OCI-M2 (cell line): ENCODE results near the gene TXNRD2.

Source experiments
- DNase-seq: peaks from one replicate; lab custom pipeline; 2025; ENCODE audit not compliant: unreplicated experiment; lab: John Stamatoyannopoulos, UW

The TXNRD2 gene

DNA sequence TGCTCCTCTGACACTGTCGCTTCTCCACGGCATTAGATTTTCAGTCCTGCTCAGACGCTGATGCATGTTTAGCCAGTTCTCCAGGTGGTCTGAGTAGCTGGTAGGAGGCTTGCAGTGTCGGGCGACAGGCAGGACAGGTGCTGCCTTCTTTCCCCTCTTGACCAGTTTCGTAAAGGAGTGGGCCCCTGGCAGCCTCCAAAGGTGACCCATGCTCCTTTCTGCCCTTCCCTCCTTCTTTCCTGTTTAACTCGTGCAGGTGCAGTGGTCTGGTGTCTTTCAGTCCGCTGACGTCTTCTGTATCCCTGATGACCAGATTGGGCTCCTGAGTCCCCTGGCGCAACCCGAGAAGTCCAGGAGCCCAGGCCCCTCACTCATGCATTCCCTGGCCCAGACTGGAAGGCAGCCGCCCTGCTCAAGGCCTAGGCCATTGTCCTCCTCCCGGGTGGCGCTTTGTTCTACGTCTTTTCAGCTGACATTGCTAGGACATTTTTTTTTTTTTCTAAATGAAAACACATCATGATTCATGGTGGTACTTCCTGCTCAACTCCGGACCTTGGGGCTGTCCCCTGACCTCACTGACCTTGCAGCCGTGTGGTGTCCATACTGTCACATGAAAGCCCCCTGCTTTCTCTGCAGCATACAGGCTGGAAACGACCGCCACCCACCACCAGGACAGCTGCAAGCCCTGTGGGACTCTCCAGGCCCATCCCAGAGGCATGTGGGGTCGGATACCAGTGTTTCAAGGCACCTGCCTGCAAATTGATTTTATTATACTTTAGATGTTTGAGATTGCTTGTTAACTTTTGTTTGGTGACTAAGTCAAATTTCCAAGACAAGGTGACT lies 25.5 kb upstream of the TXNRD2 start:
- no peak for DNase-seq

DNA sequence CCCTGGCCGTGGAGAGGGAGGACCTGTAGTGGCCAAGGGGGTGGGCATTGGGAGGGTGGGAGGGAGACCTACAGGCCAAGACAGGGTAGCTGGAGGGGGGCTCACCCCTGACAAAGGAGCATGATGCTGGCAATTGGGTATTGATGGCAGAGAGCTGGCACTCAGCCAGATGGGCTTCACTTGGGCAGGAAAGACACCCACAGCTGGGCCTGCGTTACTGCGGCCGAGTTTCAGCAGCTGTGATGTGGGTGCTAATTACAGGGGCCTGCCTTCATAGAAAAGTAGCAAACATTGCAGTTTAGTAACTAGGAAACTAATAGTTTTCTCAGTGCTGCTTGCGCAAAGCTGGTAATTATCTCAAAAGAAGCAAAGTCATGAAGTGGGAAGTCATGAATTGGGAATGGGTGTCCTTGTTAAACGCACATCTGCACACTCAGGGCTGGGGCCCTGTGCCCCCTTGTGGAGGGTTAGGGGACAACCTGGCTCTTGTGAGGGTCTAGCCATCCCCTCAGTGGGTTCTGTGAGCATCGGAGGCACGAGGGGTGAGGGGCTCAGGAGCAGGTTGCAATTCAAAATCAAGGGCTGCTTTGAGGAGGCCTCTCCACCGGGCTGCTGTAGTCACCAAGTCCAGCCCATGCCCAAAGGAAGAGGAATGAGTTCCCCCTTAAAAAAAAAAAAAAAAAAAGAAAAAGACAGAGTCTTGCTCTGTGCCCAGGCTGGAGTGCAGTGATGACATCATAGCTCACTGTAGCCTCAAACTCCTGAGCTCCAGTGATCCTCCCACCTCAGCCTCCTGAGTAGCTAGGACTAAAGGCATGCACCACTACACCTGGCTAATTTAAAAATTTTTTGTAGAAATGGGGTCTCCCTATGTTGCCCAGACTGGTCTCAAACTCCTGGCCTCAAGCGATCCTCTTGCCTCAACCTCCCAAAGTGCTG lies 24.4 kb upstream of the TXNRD2 start:
- DNase-seq: no peak

DNA sequence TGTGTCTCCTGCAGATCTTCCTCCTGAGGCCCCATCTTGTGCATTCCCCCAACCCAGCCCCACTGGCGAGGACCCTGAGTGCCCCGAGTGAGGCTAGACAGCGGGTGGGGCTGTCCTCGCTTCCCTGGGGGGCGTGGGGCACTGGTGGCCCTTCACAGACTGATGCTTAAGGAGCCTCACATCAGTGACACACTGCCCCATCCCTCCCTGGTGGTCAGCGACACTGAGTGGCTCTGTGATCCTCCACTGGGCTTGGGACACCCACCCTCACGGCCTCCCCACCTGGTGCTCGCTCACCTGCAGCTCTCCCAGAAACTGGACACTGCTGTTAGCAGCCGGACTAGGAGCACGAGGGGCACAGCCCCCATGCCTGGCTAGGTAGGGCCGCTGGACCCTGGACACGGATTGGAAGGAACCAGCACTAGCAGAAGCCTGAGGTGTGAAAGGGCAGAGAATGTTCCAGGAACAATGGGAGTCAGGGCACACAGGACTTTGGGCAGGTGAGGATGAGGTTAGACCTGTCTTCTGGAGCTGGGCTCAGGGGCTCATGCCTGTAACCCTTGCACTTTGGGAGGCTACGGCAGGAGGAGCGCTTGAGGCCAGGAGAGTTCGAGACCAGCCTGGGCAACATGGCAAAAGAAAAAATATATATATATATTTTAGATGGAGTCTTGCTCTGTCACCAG lies 23.2 kb upstream of the TXNRD2 start:
- no peak for DNase-seq

DNA sequence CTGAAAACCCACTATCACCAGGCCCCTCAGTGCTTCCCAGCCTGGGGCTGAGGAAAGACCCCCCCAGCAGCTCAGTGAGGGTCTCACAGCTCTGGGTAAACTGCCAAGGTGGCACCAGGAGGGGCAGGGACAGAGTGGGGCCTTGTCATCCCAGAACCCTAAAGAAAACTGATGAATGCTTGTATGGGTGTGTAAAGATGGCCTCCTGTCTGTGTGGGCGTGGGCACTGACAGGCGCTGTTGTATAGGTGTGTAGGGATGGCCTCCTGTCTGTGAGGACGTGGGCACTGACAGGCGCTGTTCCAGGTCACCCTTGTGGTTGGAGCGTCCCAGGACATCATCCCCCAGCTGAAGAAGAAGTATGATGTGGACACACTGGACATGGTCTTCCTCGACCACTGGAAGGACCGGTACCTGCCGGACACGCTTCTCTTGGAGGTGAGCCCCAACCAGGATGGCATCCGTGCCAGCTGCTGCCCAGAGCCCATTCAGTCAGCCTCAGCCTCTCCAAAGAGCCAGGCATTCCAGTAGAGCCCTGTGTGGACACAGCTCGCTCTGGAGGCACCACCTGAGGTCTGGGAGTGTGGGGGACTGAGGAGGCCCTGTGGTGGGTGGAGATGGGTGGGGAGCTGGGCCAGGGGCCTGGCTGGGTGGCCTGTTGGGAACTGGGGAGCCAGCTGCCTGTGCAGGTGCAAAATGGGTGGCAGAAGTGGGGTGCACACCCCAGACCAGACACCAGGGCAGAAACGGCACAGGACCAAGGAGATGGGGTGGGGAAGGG lies 22.4 kb upstream of the TXNRD2 start:
- DNase-seq: no peak

DNA sequence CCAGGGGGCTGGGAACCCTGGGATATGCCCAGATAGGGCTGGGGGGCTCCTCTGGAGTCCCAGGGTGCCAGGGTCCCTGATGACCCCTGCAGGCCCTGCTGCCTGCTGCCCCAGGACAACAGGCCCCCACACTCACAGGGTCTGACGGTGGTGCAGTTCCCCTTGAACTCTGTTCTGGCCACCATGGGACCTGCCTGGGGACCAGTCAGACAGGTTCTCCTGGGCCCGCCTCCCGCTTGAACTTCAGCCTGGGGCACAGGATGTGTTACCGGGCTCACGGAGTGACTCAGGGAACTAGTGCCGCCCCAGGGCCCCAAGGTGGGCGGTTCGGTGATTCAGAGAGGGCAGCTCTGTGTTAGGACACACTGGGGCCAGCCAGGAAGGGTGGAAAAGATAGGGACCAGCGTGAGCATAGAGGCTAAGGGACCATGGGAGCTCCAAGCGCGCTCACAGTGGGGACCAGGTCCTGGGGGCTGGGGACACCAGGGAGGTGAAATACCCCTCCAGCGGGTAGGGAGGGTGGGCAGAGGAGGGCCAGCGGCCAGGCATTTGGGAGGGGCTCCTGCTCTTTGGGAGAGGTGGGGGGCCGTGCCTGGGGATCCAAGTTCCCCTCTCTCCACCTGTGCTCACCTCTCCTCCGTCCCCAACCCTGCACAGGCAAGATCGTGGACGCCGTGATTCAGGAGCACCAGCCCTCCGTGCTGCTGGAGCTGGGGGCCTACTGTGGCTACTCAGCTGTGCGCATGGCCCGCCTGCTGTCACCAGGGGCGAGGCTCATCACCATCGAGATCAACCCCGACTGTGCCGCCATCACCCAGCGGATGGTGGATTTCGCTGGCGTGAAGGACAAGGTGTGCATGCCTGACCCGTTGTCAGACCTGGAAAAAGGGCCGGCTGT lies 21.5 kb upstream of the TXNRD2 start:
- no peak for DNase-seq

DNA sequence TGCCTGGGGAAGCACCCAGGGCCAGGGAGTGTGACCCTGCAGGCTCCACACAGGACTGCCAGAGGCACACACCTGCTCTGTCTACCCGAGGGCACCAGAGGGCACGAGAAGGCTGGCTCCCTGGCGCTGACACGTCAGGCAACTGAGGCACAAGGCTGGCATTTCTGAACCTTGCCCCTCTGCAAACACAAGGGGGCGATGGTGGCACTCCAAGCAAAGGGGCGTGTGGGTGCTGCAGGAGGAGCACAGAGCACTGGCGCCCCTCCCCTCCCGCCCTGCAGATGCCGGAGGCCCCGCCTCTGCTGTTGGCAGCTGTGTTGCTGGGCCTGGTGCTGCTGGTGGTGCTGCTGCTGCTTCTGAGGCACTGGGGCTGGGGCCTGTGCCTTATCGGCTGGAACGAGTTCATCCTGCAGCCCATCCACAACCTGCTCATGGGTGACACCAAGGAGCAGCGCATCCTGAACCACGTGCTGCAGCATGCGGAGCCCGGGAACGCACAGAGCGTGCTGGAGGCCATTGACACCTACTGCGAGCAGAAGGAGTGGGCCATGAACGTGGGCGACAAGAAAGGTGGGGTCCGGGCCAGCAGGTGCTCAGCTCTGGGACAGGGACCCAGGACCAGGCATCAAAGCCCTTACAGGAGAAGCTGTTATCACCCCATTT lies 20.8 kb upstream of the TXNRD2 start:
- DNase-seq: no peak

DNA sequence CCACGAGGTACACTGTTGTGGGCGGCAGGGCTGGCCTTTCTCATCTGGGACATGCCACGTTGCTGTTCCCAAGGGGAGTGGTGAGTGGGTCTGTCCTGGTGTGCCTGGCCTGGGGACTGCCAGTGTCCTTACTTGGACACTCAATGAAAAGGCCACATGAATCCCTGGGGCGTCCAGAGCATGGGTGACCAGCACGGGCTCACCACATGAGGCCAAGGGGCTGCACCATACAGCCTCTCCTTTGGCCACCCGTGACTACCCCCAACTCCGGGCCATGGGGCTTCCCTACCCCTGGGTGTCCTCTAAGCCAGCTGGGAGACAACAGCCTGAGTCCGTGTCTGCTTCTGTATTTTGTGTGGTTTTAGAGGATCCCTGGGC lies 20.2 kb upstream of the TXNRD2 start:
- no peak for DNase-seq

DNA sequence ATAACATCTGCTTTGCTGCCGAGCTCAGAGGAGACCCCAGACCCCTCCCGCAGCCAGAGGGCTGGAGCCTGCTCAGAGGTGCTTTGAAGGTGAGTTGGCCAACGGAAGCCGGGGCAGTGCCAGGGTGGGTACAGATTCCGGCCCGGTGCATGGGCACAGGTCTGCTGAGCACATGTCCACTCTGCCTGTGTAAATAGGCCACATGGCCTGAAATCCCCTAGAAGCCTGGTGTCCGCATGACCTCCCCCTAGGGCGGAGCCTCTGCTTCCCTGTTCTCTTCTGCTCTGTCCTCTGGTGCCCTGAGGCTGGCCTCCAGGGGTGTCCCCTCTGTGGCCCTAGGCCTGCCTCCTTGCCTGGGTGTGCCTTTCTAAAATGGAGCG lies 19.6 kb upstream of the TXNRD2 start:
- DNase-seq: no peak

DNA sequence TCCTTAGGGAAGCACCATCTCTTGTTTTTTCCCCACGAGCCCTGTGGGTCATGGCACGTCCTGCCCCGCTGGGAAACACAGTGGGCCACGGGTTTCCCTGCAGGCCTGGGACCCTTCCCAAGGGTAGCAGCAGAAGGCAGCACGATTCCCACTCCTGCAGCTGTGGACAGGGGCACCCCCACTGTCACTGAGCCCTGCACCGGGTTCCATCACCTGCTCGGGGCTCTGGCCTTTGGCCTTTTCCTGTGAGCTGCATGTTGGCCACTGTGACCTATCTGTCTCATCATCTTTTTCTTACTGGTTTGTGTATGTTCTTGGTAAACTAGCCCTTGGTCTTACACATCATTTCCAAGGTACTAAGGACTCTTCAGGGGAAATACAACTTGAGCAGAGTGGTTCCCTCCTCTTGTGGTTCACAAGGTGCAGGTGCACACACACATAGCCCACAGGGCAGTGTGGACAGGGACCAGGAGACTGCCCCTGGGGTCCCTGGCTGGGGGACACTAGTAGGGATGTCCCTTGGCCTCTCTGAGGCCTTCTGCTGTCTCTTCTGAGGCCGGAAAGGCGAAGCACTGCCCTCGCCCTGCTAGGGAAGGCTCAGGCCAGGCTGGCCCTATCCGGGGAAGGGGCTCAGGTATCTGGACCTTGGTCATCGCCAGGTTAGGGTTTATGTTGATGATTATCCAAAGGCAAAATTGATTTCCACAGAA lies 19.0 kb upstream of the TXNRD2 start:
- DNase-seq: no peak

DNA sequence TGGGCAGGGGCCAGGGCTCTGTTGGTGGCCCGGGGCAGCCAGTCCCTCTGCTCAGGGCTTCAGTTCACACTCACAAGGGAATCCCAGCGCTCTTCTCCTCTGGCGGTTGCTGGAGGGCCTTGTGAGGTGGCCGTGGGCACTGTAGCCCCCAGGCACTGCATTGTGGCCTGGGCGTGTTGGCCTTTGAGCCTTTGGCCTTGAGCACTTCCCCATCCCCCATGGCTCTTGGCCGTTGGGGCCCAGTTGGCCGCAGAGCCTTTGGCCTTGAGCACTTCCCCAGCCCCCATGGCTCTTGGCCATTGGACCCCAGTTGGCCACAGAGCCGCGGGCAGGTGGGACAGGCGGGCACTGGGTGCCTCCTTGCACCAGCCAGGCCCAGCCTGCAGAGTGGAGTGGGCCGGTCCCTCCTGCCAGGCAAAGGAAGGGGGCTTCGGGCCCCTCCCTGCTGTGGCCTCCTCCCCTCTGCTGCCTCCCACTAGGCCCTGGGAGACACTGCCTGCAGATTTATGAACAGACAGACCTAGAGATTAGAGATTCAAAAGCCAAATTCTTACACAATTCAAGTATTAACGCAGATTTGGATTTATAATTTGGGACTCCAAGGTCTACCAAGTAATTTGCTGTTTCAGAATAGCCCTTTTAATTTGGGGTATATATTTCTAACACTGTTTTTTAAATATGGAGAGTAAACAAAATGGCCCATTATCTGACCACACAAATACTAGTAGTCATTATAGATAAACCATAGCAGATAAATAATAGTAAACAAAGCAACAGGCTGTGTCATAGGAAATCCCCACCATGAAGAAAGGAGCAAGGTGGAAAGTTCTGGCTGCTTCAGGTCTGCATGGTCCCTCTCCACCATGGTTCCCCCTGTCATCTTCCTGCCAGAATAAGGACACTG lies 18.2 kb upstream of the TXNRD2 start:
- no peak for DNase-seq

DNA sequence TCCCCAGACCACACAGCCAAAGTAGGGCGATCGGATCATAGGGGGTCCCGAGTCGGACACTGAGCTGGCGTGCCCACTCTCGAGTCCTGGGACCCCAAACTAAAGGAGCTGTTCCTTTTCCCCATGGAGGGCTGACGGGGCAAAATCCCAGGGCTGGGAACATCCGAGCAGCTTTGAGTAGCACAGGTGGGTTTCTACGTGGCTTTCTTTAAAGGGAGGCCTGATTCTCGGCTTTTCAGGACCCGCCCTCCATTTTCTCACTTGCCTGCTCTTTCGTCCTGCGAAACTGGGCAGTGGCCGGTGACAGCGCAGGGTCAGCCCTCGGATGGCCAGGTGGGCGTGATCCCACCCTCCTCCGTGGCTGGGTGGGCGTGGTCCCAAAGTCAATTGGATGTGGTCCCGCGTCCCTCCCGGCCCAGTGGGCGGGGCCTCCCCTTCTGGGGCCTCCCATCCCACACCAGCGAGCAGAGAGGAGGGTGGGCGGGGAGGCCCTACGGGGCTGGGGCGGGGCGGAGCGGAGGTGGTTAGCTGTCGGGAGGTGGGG lies 17.5 kb upstream of the TXNRD2 start:
- no peak for DNase-seq

DNA sequence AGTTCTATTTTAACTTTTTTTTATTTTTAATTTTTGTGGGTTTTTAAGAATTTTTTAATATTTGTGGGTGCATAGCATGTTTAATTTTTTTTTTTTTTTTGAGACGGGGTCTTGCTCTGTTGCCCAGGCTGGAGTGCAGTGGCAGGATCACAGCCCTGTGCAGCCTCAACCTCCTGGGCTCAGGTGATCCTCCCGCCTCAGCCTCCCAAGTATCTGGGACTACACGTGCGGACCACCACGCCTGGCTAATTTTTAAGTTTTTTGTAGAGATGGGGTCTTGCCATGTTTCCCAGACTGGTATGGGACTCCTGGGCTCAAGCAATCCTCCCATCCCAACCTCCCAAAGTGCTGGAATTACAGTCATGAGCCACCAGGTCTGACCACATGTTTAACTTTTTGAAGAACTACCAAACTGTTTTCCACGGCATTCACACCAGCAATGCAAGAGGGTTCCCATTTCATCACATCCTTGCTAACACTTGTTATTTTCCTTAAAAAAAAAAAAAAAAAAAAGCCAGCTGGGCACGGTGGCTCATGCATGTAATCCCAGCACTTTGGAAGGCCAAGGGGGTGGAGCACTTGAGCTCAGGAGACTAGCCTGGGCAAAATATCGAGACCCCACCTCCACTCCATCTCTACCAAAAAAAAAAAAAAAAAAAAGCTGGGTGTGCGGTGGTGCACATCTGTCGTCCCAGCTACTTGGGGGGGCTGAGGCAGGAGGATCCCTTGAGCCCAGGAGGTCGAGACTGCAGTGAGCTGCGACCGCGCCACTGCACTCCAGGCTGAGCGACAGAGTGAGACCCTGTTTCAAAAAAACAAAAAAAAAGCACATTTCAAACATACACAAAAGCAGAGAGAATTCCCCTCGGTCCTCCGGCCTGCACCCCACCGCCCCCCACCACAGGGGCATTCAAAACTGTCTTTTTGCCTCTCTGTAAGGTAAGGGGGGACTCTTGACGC lies 16.7 kb upstream of the TXNRD2 start:
- no peak for DNase-seq

DNA sequence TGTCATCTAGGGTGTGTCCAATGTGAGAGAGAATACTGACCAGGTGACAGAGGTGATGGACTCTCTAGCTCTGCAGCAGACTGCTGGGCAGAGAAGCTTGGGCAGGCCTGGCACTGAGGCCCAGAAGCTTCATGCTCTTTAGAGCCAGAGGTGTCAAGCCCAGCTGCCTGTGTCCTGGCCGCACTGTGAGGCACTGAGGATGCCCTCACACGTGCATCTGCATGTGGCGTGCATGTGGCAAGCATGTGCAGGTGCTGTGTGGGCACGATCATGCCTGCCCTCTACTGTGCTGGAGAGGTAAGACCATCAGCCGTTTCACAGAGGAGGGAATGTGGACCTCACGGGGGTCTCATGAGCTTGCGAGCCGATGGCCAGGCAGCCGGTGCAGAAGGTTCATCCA lies 15.8 kb upstream of the TXNRD2 start:
- DNase-seq: no peak

DNA sequence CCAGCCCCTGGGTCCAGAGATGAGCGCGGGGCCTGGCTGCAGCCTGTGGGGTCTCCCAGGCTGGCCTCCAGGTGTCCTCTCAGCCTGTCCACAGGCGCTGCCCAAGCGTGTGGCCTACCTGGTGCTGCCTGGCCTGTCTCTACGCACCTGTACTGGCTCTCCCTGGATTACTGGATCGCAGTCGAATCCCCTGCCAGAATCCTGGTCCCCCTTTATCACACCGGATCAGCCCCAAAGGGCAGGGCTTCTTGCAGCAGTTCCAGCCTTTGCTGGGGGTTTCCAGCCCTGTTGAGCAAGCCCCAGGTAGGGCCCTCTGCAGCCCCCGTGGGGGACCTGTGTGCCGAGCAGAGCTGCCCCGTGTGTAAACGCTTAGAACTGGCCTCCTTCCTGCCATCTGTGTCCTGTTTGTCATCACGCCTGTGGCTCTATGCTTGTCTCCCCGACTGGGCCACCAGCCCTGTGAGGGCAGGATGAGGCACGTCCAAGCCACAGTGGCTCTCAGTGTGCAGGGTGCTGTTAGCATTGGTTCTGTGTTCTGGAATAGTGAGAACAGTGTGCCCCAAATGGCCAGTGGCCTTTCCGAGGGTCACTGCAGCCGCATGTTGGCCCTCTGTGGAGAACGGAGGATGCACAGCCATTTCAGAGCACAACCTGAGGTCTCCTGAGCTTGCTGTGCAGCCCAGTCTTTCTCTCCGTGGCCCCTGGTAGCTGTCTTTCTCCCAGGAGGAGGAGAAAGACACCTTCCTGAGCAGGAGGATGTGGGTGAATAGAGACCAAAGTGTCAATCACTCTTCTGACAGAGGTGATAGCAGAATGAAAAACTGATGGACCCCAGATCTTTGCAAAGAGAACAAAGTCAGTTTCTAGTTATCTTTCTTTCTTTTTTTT lies 13.9 kb upstream of the TXNRD2 start:
- no peak for DNase-seq

DNA sequence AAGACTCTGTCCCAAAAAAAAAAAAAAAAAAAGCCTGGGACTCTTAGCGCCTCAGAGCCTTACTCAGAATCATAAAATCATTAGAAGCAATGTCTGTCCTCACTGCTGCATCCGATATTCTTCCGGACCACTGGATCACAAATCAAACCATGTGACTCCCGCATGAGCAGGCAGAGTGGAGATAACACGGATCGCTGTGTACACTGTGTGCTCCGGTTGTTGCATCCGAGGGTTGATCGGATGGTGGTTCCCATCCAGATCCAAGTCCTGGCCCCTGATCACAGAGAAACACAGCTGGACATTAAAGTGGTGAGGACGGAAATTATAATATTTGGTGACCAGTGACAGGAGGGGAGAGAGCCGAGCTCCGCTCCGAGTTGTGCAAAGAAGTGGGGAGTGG lies 9.7 kb upstream of the TXNRD2 start:
- DNase-seq: no peak
